Stimulated activated CD8-positive, alpha-beta memory T cell treated with anti-CD3 and anti-CD28 coated beads, Interleukin-7, amount 100 ng/mL, for 1 hour (primary cell): Measurements from ENCODE around the gene SNRPD3.
"Not testable (repeated sequence)": the region's sequence is repeated elsewhere in the genome, so short reads cannot be mapped to it uniquely, and the experiment has no call there.

Experiments used
- DNase-seq, 2 donors: peaks; one replicate each; pipeline ENCODE4 v3.0.0-alpha.2; 2020; ENCODE audit warnings: low read depth in 2 of 2

Gene SNRPD3

GRCh38 chr22:24532075-24532474 is 23.7 kb upstream of the SNRPD3 start:
- DNase-seq = no peak

GRCh38 chr22:24535348-24535747 is 20.5 kb upstream of the SNRPD3 start:
- DNase-seq = no peak

- DNase-seq = no peak
These were observed 19.7 kb upstream of the SNRPD3 start for GRCh38 chr22:24536089-24536488.

- no peak for DNase-seq
These were observed 15.3 kb upstream of the SNRPD3 start for GRCh38 chr22:24540470-24540869.

GRCh38 chr22:24541681-24542515 is 13.9 kb upstream of the SNRPD3 start:
- DNase-seq = no peak

- DNase-seq = no peak
These were observed 13.2 kb upstream of the SNRPD3 start for GRCh38 chr22:24542641-24543040.

- no peak for DNase-seq
These were observed 12.6 kb upstream of the SNRPD3 start for GRCh38 chr22:24543185-24543601.

- DNase-seq = no peak
These were observed 12.0 kb upstream of the SNRPD3 start for GRCh38 chr22:24543679-24544243.

- no peak for DNase-seq
These were observed 7.0 kb upstream of the SNRPD3 start for GRCh38 chr22:24548812-24549211.

- DNase-seq = no peak
These were observed 5.5 kb upstream of the SNRPD3 start for GRCh38 chr22:24550028-24550901.

- no peak for DNase-seq
These were observed 4.8 kb upstream of the SNRPD3 start for GRCh38 chr22:24550902-24551435.

- not testable (repeated sequence) for DNase-seq
These were observed 3.1 kb upstream of the SNRPD3 start for GRCh38 chr22:24552503-24553286.

- DNase-seq = no peak
These were observed 2.0 kb upstream of the SNRPD3 start for GRCh38 chr22:24553597-24554312.

GRCh38 chr22:24554313-24555164 is 1.3 kb upstream of the SNRPD3 start, which contains the start of gene GUCD1:
GUCD1 (minus strand) TSS chr22:24555138; CDS start chr22:24554991, 147 bp downstream.
- DNase-seq = no peak

GRCh38 chr22:24559471-24559870 is 3.7 kb downstream of the SNRPD3 start:
- DNase-seq = no peak

GRCh38 chr22:24563246-24563645 is 7.4 kb downstream of the SNRPD3 start:
- no peak for DNase-seq

GRCh38 chr22:24564376-24565058 is 8.7 kb downstream of the SNRPD3 start:
- DNase-seq = no peak

GRCh38 chr22:24565077-24565476 is 9.3 kb downstream of the SNRPD3 start:
- DNase-seq = no peak

- DNase-seq = no peak
These were observed 11.2 kb downstream of the SNRPD3 start for GRCh38 chr22:24566899-24567511.
